PFSK-1 (cell line): ENCODE measurements around the gene SPG7.

ENCODE experiments used
- FOXP2 ChIP-seq: optimal IDR thresholded peaks from 2 replicates; pipeline ENCODE3; 2011; ENCODE audit warnings: borderline replicate concordance, control low read depth, inconsistent platforms; ENCODE audit not compliant: insufficient read depth; ENCODE audit errors: extremely low read length, extremely low read depth
- POLR2AphosphoS5 ChIP-seq: IDR thresholded peaks from 2 replicates; pipeline ENCODE4 v1.6.1; 2012; ENCODE audit warnings: low read depth, mild to moderate bottlenecking, control low read depth, low read length, moderate library complexity
- SIN3A ChIP-seq: IDR thresholded peaks from 2 replicates; pipeline ENCODE4 v1.6.1; 2012; ENCODE audit warnings: mild to moderate bottlenecking, low read length, moderate library complexity, borderline replicate concordance; ENCODE audit not compliant: insufficient read depth
- TAF1 ChIP-seq: IDR thresholded peaks from 2 replicates; pipeline ENCODE4 v1.6.1; 2012; ENCODE audit warnings: low read length, control low read depth, borderline replicate concordance; ENCODE audit not compliant: insufficient read depth
- TF ChIP-seq, protein P1 (sequence below), 2 experiments: IDR thresholded peaks; 2 replicates each; pipeline versions ENCODE4 v1.6.1 to v1.8.0; 2011 to 2012; ENCODE audit warnings: low read depth in 2 of 2, low read length in 2 of 2, control low read depth in 1 of 2, inconsistent platforms in 1 of 2, mild to moderate bottlenecking in 1 of 2, moderate library complexity in 1 of 2; ENCODE audit not compliant: insufficient read depth in 1 of 2

Gene SPG7

DNA sequence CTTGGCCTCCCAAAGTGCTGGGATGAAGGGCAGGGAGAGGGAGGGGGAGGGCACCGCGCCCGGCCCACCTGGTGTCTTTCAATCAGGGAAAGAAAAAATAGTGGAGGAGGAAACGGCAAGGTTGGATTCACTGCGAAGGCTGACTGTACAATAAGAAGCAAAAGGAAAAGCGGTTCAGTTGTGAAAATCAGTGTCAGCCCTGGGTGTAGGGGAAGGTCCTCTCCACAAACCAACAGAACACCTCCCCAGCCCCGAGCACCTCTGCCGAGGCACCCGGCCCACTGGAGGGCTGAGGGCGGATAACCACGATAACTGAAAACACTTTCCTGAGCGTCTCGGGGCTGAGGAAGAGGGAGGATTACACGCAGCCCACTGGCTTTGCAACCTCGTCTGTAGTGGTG is 1.4 kb upstream of the SPG7 start:
- TF ChIP-seq SIN3A = no peak
- TF ChIP-seq POLR2AphosphoS5 = no peak
- TF ChIP-seq, protein P1, sequence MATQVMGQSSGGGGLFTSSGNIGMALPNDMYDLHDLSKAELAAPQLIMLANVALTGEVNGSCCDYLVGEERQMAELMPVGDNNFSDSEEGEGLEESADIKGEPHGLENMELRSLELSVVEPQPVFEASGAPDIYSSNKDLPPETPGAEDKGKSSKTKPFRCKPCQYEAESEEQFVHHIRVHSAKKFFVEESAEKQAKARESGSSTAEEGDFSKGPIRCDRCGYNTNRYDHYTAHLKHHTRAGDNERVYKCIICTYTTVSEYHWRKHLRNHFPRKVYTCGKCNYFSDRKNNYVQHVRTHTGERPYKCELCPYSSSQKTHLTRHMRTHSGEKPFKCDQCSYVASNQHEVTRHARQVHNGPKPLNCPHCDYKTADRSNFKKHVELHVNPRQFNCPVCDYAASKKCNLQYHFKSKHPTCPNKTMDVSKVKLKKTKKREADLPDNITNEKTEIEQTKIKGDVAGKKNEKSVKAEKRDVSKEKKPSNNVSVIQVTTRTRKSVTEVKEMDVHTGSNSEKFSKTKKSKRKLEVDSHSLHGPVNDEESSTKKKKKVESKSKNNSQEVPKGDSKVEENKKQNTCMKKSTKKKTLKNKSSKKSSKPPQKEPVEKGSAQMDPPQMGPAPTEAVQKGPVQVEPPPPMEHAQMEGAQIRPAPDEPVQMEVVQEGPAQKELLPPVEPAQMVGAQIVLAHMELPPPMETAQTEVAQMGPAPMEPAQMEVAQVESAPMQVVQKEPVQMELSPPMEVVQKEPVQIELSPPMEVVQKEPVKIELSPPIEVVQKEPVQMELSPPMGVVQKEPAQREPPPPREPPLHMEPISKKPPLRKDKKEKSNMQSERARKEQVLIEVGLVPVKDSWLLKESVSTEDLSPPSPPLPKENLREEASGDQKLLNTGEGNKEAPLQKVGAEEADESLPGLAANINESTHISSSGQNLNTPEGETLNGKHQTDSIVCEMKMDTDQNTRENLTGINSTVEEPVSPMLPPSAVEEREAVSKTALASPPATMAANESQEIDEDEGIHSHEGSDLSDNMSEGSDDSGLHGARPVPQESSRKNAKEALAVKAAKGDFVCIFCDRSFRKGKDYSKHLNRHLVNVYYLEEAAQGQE (IDR thresholded peaks at IDR 0.05; ENCODE audit: insufficient read depth in 1 of 2, low read depth in 2 of 2, low read length in 2 of 2) = no peak
- no peak for TF ChIP-seq TAF1
- TF ChIP-seq FOXP2 = no peak

DNA sequence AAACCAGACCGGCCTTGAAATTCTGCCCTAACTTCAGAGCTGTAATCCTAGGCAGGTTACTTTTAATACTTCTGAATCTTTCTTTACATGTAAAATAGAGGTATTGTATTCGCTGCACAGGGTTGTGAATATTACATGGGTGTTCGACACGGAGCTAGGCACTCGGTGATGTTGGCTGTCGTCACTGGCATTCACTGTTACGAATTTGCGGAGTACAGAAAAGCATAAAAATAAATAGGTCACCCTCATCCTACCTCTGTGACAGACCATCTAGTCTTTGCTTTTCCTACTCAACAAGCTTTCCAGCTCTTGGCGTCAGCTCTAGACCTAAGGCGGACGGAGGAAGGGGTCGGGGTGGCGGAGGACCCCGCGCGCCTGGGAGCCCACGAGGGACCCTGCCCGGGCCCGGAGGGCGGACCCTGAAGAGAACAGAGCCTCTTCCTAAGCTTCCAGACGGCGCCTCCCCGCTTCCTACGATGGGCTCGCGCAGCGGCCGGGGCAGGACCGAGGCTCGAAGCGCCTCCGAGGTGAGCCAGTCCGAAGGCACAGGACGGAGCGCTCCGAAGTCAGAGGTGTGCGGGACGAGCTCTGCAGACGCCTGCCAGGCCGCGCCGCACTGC is 879 bp upstream of the SPG7 start:
- no peak for TF ChIP-seq TAF1
- TF ChIP-seq POLR2AphosphoS5 = no peak
- no peak for TF ChIP-seq SIN3A

DNA sequence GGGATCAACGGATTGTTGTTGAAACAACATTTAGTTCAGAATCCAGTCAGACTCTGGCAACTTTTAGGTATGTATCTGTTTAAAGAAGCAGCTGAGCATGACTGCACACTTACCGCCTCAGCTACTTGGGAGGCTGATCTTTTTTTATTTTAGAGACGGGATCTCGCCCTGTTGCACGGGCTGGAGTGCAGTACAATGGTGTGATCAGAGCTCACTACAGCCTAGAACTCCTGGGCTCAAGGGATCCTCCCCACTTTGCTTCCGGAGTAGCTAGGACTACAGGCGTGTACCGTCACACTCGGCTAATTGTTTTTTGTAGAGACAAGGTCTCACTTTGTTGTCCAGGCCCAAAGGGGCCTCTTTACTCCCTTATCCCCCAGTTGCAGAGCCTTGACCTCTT is 2.3 kb downstream of the SPG7 start:
- TF ChIP-seq, protein P1 (IDR thresholded peaks at IDR 0.05; ENCODE audit: insufficient read depth in 1 of 2, low read depth in 2 of 2, low read length in 2 of 2) = no peak
- TF ChIP-seq TAF1 (no peak), POLR2AphosphoS5 (no peak), SIN3A (no peak), FOXP2 (no peak)

DNA sequence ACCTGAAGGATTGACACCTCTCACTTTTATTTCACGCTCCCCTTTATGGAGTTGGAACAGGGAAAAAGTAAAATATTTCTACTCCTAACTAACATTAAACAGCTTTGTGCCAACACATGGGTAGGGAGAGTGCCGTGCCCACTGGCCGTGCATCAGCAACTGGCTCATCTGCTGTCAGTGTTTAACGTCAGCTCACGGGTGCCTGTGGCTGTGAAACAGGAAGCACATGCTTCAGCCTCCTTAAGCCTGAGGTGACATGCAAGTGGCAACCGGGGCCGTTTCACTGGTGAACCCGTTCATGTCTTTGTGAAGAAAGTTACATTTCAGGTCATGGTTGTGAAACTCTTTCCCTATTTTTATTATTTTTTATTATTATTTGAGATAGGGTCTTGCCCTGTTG is 3.2 kb downstream of the SPG7 start:
- TF ChIP-seq POLR2AphosphoS5 (no peak), FOXP2 (no peak), SIN3A (no peak), TAF1 (no peak)
- TF ChIP-seq, protein P1 (IDR thresholded peaks at IDR 0.05; ENCODE audit: insufficient read depth in 1 of 2, low read depth in 2 of 2, low read length in 2 of 2) = no peak

DNA sequence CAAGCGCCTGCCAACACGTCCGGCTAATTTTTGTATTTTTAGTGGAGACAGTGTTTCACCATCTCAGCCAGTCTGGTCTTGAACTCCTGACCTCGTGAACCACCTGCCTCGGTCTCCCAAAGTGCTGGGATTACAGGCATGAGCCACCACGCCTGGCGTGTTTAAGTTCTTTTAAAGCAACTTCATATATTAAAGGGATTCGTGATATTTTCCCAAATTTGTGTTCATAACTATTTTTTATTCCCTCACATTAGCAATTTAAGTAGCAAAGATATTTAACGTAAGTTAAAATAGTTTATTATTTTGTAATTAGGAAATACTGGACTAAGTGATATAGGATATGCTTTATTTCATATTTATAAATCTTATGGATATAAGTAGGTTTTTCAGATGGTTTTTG is 4.2 kb downstream of the SPG7 start:
- TF ChIP-seq, protein P1 (IDR thresholded peaks at IDR 0.05; ENCODE audit: insufficient read depth in 1 of 2, low read depth in 2 of 2, low read length in 2 of 2) = no peak
- TF ChIP-seq POLR2AphosphoS5 (no peak), SIN3A (no peak), TAF1 (no peak), FOXP2 (no peak)
